ENCODE measurements around the gene ITPR1.

DNA sequence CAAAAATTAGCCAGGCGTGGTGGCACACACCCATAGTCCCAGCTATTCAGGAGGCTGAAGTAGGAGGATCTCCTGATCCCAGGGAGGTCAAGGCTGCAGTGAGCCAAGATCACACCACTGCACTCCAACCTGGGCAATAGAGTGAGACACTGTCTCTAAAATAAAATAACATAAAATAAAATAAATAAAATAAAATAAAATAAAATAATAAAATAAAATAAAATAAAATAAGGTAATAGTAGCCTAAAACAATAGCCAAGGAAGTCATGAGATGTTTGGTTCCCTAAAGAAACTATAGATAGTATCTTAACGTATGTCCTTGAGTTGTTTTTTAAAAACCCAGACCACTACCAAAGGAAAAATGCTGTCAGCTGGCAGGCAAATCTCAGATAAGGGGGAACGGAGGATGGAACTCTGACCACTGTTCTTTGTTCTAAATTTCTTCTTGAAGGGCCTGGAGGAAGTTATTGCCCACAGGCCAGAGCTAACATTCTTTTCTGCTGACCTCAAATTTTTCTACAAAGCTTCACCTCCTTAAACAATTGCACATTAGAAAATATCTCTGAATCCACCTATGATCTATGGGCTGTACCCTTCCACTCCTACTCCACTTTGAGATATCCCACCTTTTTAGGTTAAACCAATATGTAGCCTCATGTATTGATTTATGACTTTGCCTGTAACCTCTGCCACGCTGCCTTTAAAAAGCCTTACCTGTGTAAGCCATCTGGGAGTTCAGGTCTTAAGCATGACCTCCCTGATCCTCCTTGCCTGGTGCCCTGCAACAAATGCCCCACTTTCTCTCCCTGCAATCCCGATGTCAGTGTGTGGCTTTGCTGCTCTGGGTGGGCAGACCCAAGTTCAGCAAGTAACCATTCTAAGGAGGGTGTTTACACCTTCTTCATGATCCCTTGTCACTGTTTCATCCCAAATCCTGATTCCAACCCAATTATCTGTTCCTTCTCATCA, 359.9 kb downstream of the ITPR1 start:
- TF ChIP-seq, protein P1, sequence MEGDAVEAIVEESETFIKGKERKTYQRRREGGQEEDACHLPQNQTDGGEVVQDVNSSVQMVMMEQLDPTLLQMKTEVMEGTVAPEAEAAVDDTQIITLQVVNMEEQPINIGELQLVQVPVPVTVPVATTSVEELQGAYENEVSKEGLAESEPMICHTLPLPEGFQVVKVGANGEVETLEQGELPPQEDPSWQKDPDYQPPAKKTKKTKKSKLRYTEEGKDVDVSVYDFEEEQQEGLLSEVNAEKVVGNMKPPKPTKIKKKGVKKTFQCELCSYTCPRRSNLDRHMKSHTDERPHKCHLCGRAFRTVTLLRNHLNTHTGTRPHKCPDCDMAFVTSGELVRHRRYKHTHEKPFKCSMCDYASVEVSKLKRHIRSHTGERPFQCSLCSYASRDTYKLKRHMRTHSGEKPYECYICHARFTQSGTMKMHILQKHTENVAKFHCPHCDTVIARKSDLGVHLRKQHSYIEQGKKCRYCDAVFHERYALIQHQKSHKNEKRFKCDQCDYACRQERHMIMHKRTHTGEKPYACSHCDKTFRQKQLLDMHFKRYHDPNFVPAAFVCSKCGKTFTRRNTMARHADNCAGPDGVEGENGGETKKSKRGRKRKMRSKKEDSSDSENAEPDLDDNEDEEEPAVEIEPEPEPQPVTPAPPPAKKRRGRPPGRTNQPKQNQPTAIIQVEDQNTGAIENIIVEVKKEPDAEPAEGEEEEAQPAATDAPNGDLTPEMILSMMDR (IDR thresholded peaks at IDR 0.05; ENCODE audit: low read length): no peak
- TF ChIP-seq EZH2 (IDR thresholded peaks at IDR 0.05; ENCODE audit: borderline replicate concordance, low read length): no peak
